Measurements from ENCODE around the gene PTPRM. TPM values are rescaled to one million over a fixed set of nuclear protein-coding genes. Genes with fewer than 3 reads are reported as not detected.

Gene PTPRM
- total RNA-seq, 1 donor: 84.7 TPM

DNA sequence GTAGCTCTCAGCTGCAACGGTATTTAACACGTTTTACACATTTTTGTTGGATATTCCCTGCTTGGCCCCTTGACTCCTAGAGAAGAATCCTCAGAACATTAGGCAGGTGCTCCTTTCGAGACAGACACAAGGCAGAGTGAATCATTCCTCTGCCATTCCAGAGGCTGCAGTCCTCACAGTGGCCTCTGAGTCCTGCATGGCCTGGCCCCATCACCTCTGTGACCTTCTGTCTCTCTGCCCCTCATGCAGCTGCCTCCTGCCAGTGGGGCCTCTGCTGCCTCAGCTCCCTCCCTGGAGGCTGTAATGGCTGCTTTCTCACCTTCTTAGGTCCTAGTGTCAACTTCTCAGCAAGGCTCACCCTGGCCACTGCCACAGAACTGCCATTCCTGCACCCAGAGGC is 101.3 kb downstream of the PTPRM start:
- Histone ChIP-seq H3K9me3 (ENCODE audit: low read depth, low read length) (no peaks in the 10 kb centered on the region), H3K36me3 (ENCODE audit: insufficient read depth, low read length) (no peaks in the 10 kb centered on the region), H3K4me1 (ENCODE audit: insufficient read depth, low read length) (no peaks in the 10 kb centered on the region), H3K4me3 (ENCODE audit: insufficient read depth, low read length) (no peak overlapping the region), H3K4me2 (ENCODE audit: insufficient read depth, low read length) (no peak overlapping the region), H2AFZ (ENCODE audit: low read length) (no peak overlapping the region), H3K79me2 (ENCODE audit: insufficient read depth, low read length) (peaks cover 6% of the 10 kb centered on the region), H3K27ac (ENCODE audit: low read depth, low read length) (no peak overlapping the region), H4K20me1 (ENCODE audit: insufficient read depth, low read length) (peaks cover 4% of the 10 kb centered on the region), H3K27me3 (ENCODE audit: insufficient read depth, low read length) (no peaks in the 10 kb centered on the region)
- TF ChIP-seq, protein P1, sequence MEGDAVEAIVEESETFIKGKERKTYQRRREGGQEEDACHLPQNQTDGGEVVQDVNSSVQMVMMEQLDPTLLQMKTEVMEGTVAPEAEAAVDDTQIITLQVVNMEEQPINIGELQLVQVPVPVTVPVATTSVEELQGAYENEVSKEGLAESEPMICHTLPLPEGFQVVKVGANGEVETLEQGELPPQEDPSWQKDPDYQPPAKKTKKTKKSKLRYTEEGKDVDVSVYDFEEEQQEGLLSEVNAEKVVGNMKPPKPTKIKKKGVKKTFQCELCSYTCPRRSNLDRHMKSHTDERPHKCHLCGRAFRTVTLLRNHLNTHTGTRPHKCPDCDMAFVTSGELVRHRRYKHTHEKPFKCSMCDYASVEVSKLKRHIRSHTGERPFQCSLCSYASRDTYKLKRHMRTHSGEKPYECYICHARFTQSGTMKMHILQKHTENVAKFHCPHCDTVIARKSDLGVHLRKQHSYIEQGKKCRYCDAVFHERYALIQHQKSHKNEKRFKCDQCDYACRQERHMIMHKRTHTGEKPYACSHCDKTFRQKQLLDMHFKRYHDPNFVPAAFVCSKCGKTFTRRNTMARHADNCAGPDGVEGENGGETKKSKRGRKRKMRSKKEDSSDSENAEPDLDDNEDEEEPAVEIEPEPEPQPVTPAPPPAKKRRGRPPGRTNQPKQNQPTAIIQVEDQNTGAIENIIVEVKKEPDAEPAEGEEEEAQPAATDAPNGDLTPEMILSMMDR (IDR thresholded peaks at IDR 0.05; ENCODE audit: extremely low read depth, low read depth, low read length): no peak
- DNase-seq (ENCODE audit: insufficient read length, low spot score, missing footprints): no peak

- Histone ChIP-seq H3K27ac (ENCODE audit: low read depth, low read length) (no peak overlapping the region), H4K20me1 (ENCODE audit: insufficient read depth, low read length) (peaks cover 4% of the 10 kb centered on the region), H3K27me3 (ENCODE audit: insufficient read depth, low read length) (no peaks in the 10 kb centered on the region), H2AFZ (ENCODE audit: low read length) (no peak overlapping the region), H3K79me2 (ENCODE audit: insufficient read depth, low read length) (peaks cover 6% of the 10 kb centered on the region), H3K4me2 (ENCODE audit: insufficient read depth, low read length) (no peak overlapping the region), H3K4me1 (ENCODE audit: insufficient read depth, low read length) (no peaks in the 10 kb centered on the region), H3K4me3 (ENCODE audit: insufficient read depth, low read length) (no peak overlapping the region), H3K9me3 (ENCODE audit: low read depth, low read length) (no peaks in the 10 kb centered on the region), H3K36me3 (ENCODE audit: insufficient read depth, low read length) (no peaks in the 10 kb centered on the region)
- TF ChIP-seq, protein P1 (IDR thresholded peaks at IDR 0.05; ENCODE audit: extremely low read depth, low read depth, low read length): no peak
- peak; percentile 41 for DNase-seq (ENCODE audit: insufficient read length, low spot score, missing footprints)
Observed at GRCh38 chr18:7669361-7669760, 102.2 kb downstream of the PTPRM start.

DNA sequence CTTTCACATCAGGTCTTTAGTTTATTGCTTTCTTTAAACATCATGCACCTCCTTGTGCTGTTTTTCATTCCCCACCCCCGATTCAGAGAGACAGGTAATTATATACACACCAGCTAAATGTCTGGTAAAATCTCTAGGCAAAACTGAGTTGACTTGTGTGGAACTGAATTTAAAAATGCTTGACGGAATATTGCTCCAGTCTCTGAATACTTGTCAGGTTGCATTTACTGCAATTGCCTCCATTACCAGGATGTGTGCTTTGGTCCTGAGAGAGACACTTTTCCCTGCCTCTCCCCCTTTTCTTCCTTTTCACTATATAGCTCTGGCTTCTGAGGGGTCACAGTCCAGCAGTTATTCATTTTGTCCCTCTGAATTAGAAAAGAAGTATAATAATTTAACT is 104.0 kb downstream of the PTPRM start:
- TF ChIP-seq, protein P1 (IDR thresholded peaks at IDR 0.05; ENCODE audit: extremely low read depth, low read depth, low read length): no peak
- peaks cover 4% of the 10 kb centered on the region for H4K20me1 ChIP-seq (ENCODE audit: insufficient read depth, low read length)

GRCh38 chr18:7676253-7676873 is 109.2 kb downstream of the PTPRM start:
- no peak overlapping the region for H3K27ac ChIP-seq (ENCODE audit: low read depth, low read length)
- H2AFZ ChIP-seq (ENCODE audit: low read length): no peak overlapping the region
- no peaks in the 10 kb centered on the region for H3K27me3 ChIP-seq (ENCODE audit: insufficient read depth, low read length)
- H3K36me3 ChIP-seq (ENCODE audit: insufficient read depth, low read length): no peaks in the 10 kb centered on the region
- no peaks in the 10 kb centered on the region for H3K4me1 ChIP-seq (ENCODE audit: insufficient read depth, low read length)
- no peaks in the 10 kb centered on the region for H3K9me3 ChIP-seq (ENCODE audit: low read depth, low read length)
- H4K20me1 ChIP-seq (ENCODE audit: insufficient read depth, low read length): no peaks in the 10 kb centered on the region
- H3K4me2 ChIP-seq (ENCODE audit: insufficient read depth, low read length): no peak overlapping the region
- peaks cover 5% of the 10 kb centered on the region for H3K79me2 ChIP-seq (ENCODE audit: insufficient read depth, low read length)
- H3K4me3 ChIP-seq (ENCODE audit: insufficient read depth, low read length): no peak overlapping the region
- TF ChIP-seq, protein P1 (IDR thresholded peaks at IDR 0.05; ENCODE audit: extremely low read depth, low read depth, low read length): no peak
- no peak for DNase-seq (ENCODE audit: insufficient read length, low spot score, missing footprints)

More for the DNA sequence above, 104.0 kb downstream of the PTPRM start:
- Histone ChIP-seq H3K4me3 (ENCODE audit: insufficient read depth, low read length) (no peak overlapping the region), H3K4me1 (ENCODE audit: insufficient read depth, low read length) (no peaks in the 10 kb centered on the region), H3K9me3 (ENCODE audit: low read depth, low read length) (no peaks in the 10 kb centered on the region), H3K27me3 (ENCODE audit: insufficient read depth, low read length) (no peaks in the 10 kb centered on the region), H3K4me2 (ENCODE audit: insufficient read depth, low read length) (no peak overlapping the region), H3K79me2 (ENCODE audit: insufficient read depth, low read length) (peaks cover 4% of the 10 kb centered on the region), H3K27ac (ENCODE audit: low read depth, low read length) (no peak overlapping the region), H2AFZ (ENCODE audit: low read length) (no peak overlapping the region), H3K36me3 (ENCODE audit: insufficient read depth, low read length) (no peaks in the 10 kb centered on the region)
- no peak for DNase-seq (ENCODE audit: insufficient read length, low spot score, missing footprints)

Measured in osteoblast (primary cell).